Stimulated activated CD8-positive, alpha-beta memory T cell treated with anti-CD3 and anti-CD28 coated beads, Interleukin-7, amount 100 ng/mL, for 1 hour (primary cell): ENCODE results near the gene FGF3.

Experiments
- DNase-seq, 2 donors: peaks; one replicate each; pipeline ENCODE4 v3.0.0-alpha.2; 2020; ENCODE audit warnings: low read depth in 2 of 2

The FGF3 gene

GRCh38 chr11:69804769-69805508, 14.3 kb downstream of the FGF3 start:
- no peak for DNase-seq

- no peak for DNase-seq
These were observed 15.5 kb downstream of the FGF3 start for GRCh38 chr11:69803604-69804218.

GRCh38 chr11:69803022-69803421, 16.2 kb downstream of the FGF3 start:
- no peak for DNase-seq

GRCh38 chr11:69802590-69802989, 16.6 kb downstream of the FGF3 start:
- no peak for DNase-seq

- DNase-seq, result peak in 1 of 2 donors; percentile 5
These were observed 17.5 kb downstream of the FGF3 start for GRCh38 chr11:69801513-69802335.

GRCh38 chr11:69800278-69800677, 18.9 kb downstream of the FGF3 start:
- DNase-seq, result no peak

GRCh38 chr11:69799582-69799981, 19.6 kb downstream of the FGF3 start:
- DNase-seq, result no peak

GRCh38 chr11:69799097-69799496, 20.1 kb downstream of the FGF3 start:
- DNase-seq, result no peak

GRCh38 chr11:69797737-69798528, 21.3 kb downstream of the FGF3 start:
- DNase-seq, result no peak

GRCh38 chr11:69797156-69797555, 22.1 kb downstream of the FGF3 start:
- no peak for DNase-seq

- DNase-seq, result no peak
These were observed 23.2 kb downstream of the FGF3 start for GRCh38 chr11:69796063-69796462.

- DNase-seq, result no peak
These were observed 27.7 kb downstream of the FGF3 start for GRCh38 chr11:69791276-69792180.

GRCh38 chr11:69788956-69789355, 30.3 kb downstream of the FGF3 start:
- no peak for DNase-seq

GRCh38 chr11:69787906-69788305, 31.3 kb downstream of the FGF3 start:
- no peak for DNase-seq

- no peak for DNase-seq
These were observed 31.8 kb downstream of the FGF3 start for GRCh38 chr11:69787457-69787856.

GRCh38 chr11:69781241-69781640, 38.0 kb downstream of the FGF3 start:
- DNase-seq, result no peak

GRCh38 chr11:69778373-69778772, 40.8 kb downstream of the FGF3 start:
- no peak for DNase-seq

- DNase-seq, result no peak
These were observed 44.0 kb downstream of the FGF3 start, which contains the start of gene FGF4 for GRCh38 chr11:69775163-69775755. TSS of gene FGF4 (minus strand) at chr11:69775341. CDS start at chr11:69775084, 257 bp downstream.

GRCh38 chr11:69774354-69775162, 44.7 kb downstream of the FGF3 start:
- no peak for DNase-seq
